ENCODE measurements around the gene AOPEP. TPM values are rescaled to one million over a fixed set of nuclear protein-coding genes. Genes with fewer than 3 reads are reported as not detected.

Gene AOPEP
- total RNA-seq, 4 donors from 2014 or later = 252 to 375 (median 312) TPM

DNA sequence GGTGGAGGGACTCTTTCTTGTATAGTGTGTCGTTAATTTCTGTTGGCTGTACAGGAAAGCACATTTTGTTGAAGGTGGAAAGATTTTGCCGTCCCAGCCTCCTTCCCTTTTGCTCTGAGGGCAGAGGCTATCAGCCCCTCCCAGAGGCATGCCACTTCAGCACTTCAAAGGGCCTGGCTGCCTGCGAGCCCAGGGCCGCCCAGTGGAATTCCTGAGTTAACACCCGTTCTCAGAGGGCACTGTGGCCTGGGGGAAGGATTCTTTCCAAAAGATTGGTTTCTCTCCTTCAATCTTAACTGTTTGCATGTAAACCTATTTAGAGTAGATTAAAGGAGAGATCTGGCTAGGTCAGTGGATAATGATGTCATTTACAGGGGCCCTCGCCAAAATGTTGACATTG lies 352.4 kb downstream of the AOPEP start:
- H3K4me3 ChIP-seq = no peak overlapping the region
- H3K4me1 ChIP-seq = peaks cover 6 to 100% (median 52%) of the 10 kb centered on the region in 3 donors
- no peaks in the 10 kb centered on the region for H3K27me3 ChIP-seq
- no peak for TF ChIP-seq POLR2A (IDR thresholded peaks at IDR 0.05)
- TF ChIP-seq, protein P1, sequence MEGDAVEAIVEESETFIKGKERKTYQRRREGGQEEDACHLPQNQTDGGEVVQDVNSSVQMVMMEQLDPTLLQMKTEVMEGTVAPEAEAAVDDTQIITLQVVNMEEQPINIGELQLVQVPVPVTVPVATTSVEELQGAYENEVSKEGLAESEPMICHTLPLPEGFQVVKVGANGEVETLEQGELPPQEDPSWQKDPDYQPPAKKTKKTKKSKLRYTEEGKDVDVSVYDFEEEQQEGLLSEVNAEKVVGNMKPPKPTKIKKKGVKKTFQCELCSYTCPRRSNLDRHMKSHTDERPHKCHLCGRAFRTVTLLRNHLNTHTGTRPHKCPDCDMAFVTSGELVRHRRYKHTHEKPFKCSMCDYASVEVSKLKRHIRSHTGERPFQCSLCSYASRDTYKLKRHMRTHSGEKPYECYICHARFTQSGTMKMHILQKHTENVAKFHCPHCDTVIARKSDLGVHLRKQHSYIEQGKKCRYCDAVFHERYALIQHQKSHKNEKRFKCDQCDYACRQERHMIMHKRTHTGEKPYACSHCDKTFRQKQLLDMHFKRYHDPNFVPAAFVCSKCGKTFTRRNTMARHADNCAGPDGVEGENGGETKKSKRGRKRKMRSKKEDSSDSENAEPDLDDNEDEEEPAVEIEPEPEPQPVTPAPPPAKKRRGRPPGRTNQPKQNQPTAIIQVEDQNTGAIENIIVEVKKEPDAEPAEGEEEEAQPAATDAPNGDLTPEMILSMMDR (IDR thresholded peaks at IDR 0.05) = peak in 1 of 4 experiments; percentile 15
- WGBS, 2 donors (ENCODE audit: low coverage in 1 of 2) = 8 to 16% methylated on average over 2 to 3 of the region's 6 CpGs
- ATAC-seq = peak; percentile 28
- H3K27ac ChIP-seq = peak overlapping the region; percentile 62 to 89 (median 84)
- H3K9me3 ChIP-seq = no peaks in the 10 kb centered on the region
- peaks cover 0 to 45% of the 10 kb centered on the region in 2 donors for H3K36me3 ChIP-seq

DNA sequence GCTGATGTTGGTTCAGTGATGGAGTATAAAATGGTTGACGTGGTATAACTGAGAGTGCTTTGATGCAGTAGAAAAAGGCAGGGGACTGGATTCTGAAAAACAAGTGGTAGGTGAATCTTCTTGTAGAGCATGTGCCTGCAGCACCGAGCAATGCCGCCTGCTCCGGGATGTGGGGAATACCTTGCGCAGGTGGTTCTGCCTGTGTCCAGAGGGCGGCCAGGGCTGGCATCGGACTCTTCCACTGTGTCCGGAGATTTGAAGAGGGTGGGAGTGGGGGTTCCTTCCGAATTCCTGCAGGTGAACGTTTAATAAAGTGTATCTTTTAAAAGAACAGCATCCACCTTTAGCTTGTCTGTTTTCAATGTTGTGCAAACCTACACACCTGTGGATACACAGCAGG lies 353.0 kb downstream of the AOPEP start:
- TF ChIP-seq POLR2AphosphoS5 (IDR thresholded peaks at IDR 0.05) (no peak), EP300 (IDR thresholded peaks at IDR 0.05) (no peak), POLR2A (IDR thresholded peaks at IDR 0.05) (no peak)
- TF ChIP-seq, protein P1 (IDR thresholded peaks at IDR 0.05) = no peak

DNA sequence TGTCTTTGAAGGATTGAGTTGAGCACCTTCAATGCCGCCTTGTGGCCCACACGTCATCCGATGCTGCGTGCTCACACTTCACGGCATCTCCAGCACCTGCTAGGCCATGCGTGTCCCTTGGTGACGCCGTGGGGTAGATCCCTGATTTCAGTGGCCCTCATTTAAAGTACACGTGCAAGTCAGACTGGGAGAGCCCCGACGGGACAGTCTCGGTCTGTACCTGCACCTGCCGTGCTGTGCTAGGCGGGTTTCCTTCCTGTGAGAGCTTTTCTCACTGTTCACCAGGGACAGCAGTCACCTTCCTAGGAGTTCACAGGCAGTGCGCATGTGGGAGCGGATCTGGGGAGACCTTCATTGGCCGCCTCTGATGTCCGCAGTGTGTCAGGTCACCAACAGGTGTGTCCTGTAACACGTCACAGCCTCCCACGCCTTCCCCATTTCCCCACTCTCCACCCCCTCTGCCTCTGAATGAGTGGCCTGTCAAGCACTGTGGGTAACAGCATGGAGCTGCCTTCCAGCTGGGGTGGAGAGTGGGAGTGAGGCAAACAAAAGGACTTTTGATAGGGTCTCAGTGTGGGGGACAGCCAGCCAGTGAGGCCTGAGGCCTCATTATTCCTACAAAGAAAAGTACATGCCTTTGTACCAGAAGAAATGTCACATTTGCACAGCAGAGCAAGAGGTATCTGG lies 354.6 kb downstream of the AOPEP start:
- Histone ChIP-seq H3K27me3 (no peaks in the 10 kb centered on the region), H3K36me3 (peaks cover 0 to 61% of the 10 kb centered on the region in 2 donors), H3K4me3 (no peak overlapping the region), H3K27ac (peak overlapping the region; percentile 4 to 89 (median 80)), H3K9me3 (no peaks in the 10 kb centered on the region), H3K4me1 (peaks cover 6 to 100% (median 39%) of the 10 kb centered on the region in 3 donors)
- no peak for ATAC-seq
- WGBS, 2 donors (ENCODE audit: low coverage in 1 of 2) = 76 to 88% methylated on average over 4 to 16 of the region's 20 CpGs
- TF ChIP-seq POLR2AphosphoS5 (IDR thresholded peaks at IDR 0.05) = peak; percentile 20
- TF ChIP-seq EP300 (IDR thresholded peaks at IDR 0.05) = no peak
- TF ChIP-seq, protein P1 (IDR thresholded peaks at IDR 0.05) = no peak
- TF ChIP-seq POLR2A (IDR thresholded peaks at IDR 0.05) = no peak

More for the DNA sequence above, 353.0 kb downstream of the AOPEP start:
- 29 to 56% methylated on average over 2 to 9 of the region's 10 CpGs for WGBS, 2 donors (ENCODE audit: low coverage in 1 of 2)
- no peak overlapping the region for H3K4me3 ChIP-seq
- no peak for ATAC-seq
- H3K27me3 ChIP-seq = no peaks in the 10 kb centered on the region
- H3K36me3 ChIP-seq = peaks cover 0 to 44% of the 10 kb centered on the region in 2 donors
- H3K27ac ChIP-seq = peak overlapping the region in 3 of 4 donors; percentile 80 to 89 (median 87)
- peaks cover 6 to 100% (median 49%) of the 10 kb centered on the region in 3 donors for H3K4me1 ChIP-seq
- H3K9me3 ChIP-seq = no peaks in the 10 kb centered on the region

DNA sequence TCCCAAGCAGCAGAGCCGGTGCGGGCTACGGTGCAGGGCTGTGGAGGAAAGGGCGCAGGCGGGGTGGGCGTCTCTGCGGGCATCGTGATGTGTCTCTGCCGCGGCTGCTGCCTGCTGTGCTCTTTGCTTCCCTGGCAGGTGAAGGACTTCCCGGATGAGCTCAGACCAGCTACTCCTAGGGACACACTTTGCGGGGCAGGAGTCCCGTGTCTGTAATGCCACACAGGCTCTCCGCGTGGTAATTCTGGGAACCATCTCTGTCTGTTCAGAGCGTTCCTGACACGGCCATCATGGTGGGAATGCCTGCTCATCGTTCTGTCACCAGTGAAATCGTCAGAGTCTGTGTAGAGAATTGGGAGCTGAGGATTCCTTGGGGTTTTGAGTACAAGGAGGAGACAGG lies 355.5 kb downstream of the AOPEP start:
- Histone ChIP-seq H3K4me3 (no peak overlapping the region), H3K9me3 (no peaks in the 10 kb centered on the region), H3K4me1 (peaks cover 1 to 100% (median 30%) of the 10 kb centered on the region in 3 donors), H3K27ac (peak overlapping the region; percentile 41 to 89 (median 80)), H3K36me3 (peaks cover 0 to 70% of the 10 kb centered on the region in 2 donors), H3K27me3 (no peaks in the 10 kb centered on the region)
- no peak for ATAC-seq
- WGBS, 2 donors (ENCODE audit: low coverage in 1 of 2) = 45 to 60% methylated on average over 4 to 15 of the region's 19 CpGs
- TF ChIP-seq POLR2AphosphoS5 (IDR thresholded peaks at IDR 0.05) (no peak), EP300 (IDR thresholded peaks at IDR 0.05) (no peak), POLR2A (IDR thresholded peaks at IDR 0.05) (no peak)
- TF ChIP-seq, protein P1 (IDR thresholded peaks at IDR 0.05) = no peak

All from gastroesophageal sphincter (tissue), 4 donors.